K562 (cell line): Measurements from ENCODE around the gene MKNK1. TPM values are rescaled to one million over a fixed set of nuclear protein-coding genes. Genes with fewer than 3 reads are reported as not detected.
A peak's percentile ranks its signal among the peaks of the same experiment; 100 is the strongest.

Experiments
- ATAC-seq: fragments of 200-7000 bp; cut with Tn5 transposase; 3 replicates; pipeline ENCODE4 v1.9.1; 2020; ENCODE audit warnings: moderate library complexity
- BruUV-seq: library from RNA; stranded (reverse); fragments of 400-500 nt; replicated peaks from 2 replicates; lab custom pipeline; 2021; lab: Mats Ljungman, UMichigan
- CTCF ChIA-PET: fragments of 300-600 bp; formaldehyde crosslinking; extraction: SDS; loops from one replicate; lab custom pipeline; 2021; ENCODE audit warnings: low intra/inter-chr PET ratio; lab: Yijun Ruan, JAX
- POLR2A ChIA-PET: fragments of 300-600, 350-650 bp; sonication (Branson Sonifier 250); formaldehyde crosslinking; extraction: SDS; loops from one replicate; lab custom pipeline; 2021; ENCODE audit warnings: antibody characterized with exemption, inconsistent platforms; lab: Yijun Ruan, JAX
- DNase-seq, 4 experiments: peaks; one replicate each; pipeline versions ENCODE4 v3.0.0 to v3.0.0-alpha.2; 2011 to 2018; ENCODE audit warnings: low spot score in 3 of 4, mixed read lengths in 3 of 4; ENCODE audit errors: extremely low read depth in 1 of 4
- FAIRE-seq: peaks from 2 replicates; lab custom pipeline; 2011; peaks lifted over from hg19 to GRCh38; lab: Jason Lieb, UNC
- H2AFZ ChIP-seq: 2 replicates; pipeline ENCODE4 v1.6.0; 2011; ENCODE audit warnings: low read depth, low read length, control low read depth, inconsistent platforms
- H3K27ac ChIP-seq: fragments of 200-600 bp; 3 replicates; pipeline ENCODE4 v1.8.0; 2011; ENCODE audit warnings: low read depth, mild to moderate bottlenecking, control low read depth, inconsistent platforms, low read length, moderate library complexity, mixed read lengths; ENCODE audit errors: extremely low read depth
- H3K27me3 ChIP-seq, 2 experiments: fragments of 300-600 bp in 1 of 2; 2 replicates in 1 of 2; 3 replicates in 1 of 2; pipeline versions ENCODE4 v1.6.0 to v1.8.0; 2011; ENCODE audit warnings: inconsistent platforms in 2 of 2, low read length in 2 of 2, mild to moderate bottlenecking in 1 of 2, mixed read lengths in 1 of 2, moderate library complexity in 1 of 2; ENCODE audit not compliant: control insufficient read depth in 2 of 2, insufficient read depth in 2 of 2
- H3K36me3 ChIP-seq: fragments of 300-600 bp; 3 replicates; pipeline ENCODE4 v1.8.0; 2011; ENCODE audit warnings: mild to moderate bottlenecking, low read length, inconsistent platforms; ENCODE audit not compliant: control insufficient read depth, insufficient read depth
- H3K4me1 ChIP-seq, 2 experiments: fragments of 200-600 bp in 1 of 2; replicated peaks in 1 of 2; 2 replicates in 1 of 2; 3 replicates in 1 of 2; pipeline versions ENCODE4 v1.5.1 to v1.8.0; 2011; ENCODE audit warnings: inconsistent platforms in 2 of 2, low read length in 2 of 2, mild to moderate bottlenecking in 1 of 2, mixed read lengths in 1 of 2, moderate library complexity in 1 of 2; ENCODE audit not compliant: control insufficient read depth in 2 of 2, insufficient read depth in 2 of 2
- H3K4me2 ChIP-seq: 2 replicates; pipeline ENCODE4 v1.6.1; 2011; ENCODE audit warnings: low read length, control low read depth, inconsistent platforms, mixed read lengths; ENCODE audit not compliant: insufficient read depth
- H3K4me3 ChIP-seq: fragments of 200-600 bp; sonication (generic), shearing (Covaris generic); 2 replicates; pipeline ENCODE4 v1.5.1; 2016; ENCODE audit warnings: control low read depth, inconsistent platforms
- H3K79me2 ChIP-seq: fragments of 200-600 bp; 3 replicates; pipeline ENCODE4 v1.8.0; 2011; ENCODE audit warnings: low read length, inconsistent platforms; ENCODE audit not compliant: control insufficient read depth, insufficient read depth
- H3K9ac ChIP-seq, 2 experiments: 2 replicates each; pipeline versions ENCODE4 v1.6.0 to v1.6.1; 2011; ENCODE audit warnings: low read depth in 2 of 2, low read length in 2 of 2, control low read depth in 1 of 2, inconsistent platforms in 1 of 2, mild to moderate bottlenecking in 1 of 2, mixed read lengths in 1 of 2; ENCODE audit not compliant: insufficient read depth in 1 of 2
- H3K9me1 ChIP-seq: one replicate; pipeline ENCODE4 v1.6.0; 2011; ENCODE audit warnings: inconsistent platforms, mild to moderate bottlenecking, low read length, moderate library complexity; ENCODE audit not compliant: control insufficient read depth, insufficient read depth
- H3K9me3 ChIP-seq: replicated peaks from 2 replicates; pipeline ENCODE4 v1.5.1; 2011; ENCODE audit warnings: low read depth, low read length, inconsistent platforms; ENCODE audit not compliant: control insufficient read depth, insufficient read depth
- H4K20me1 ChIP-seq: replicated peaks from 2 replicates; pipeline ENCODE4 v1.6.1; 2011; ENCODE audit warnings: low read length, inconsistent platforms, mixed read lengths; ENCODE audit not compliant: control insufficient read depth, insufficient read depth
- ARHGAP35 ChIP-seq: fragments of 450-650 bp; IDR thresholded peaks from 2 replicates; pipeline ENCODE4 v1.6.1; 2018; ENCODE audit not compliant: partially characterized antibody
- POLR2G ChIP-seq: fragments of 200-400 bp; formaldehyde crosslinking; IDR thresholded peaks from 2 replicates; pipeline ENCODE4 v1.6.1; 2017; ENCODE audit warnings: low read depth, mild to moderate bottlenecking, antibody characterized with exemption, low read length, moderate library complexity
- POU5F1 ChIP-seq: fragments of 150-350 bp; IDR thresholded peaks from 2 replicates; pipeline ENCODE4 v1.6.1; 2014; ENCODE audit warnings: borderline replicate concordance, low read length, low read depth, mild to moderate bottlenecking; ENCODE audit not compliant: partially characterized antibody
- WGBS: fragments of 100-300 bp; shearing (Covaris generic); methylation state at CpG from one replicate; pipeline ENCODE4 v1.1.6; 2016; ENCODE audit warnings: low coverage, mixed read lengths; ENCODE audit not compliant: insufficient coverage; ENCODE audit errors: missing lambda C conversion rate; 5-methylcytosine and 5-hydroxymethylcytosine counted together
- in situ Hi-C: fragments of 300-500 bp; cut with MboI; formaldehyde crosslinking; loops from 4 replicates; pipeline ENCODE4 v1.15.0; 2018; ENCODE audit warnings: inconsistent platforms, mixed read lengths
- intact Hi-C: fragments of 100-400 bp; cut with micrococcal nuclease; formaldehyde crosslinking; loops from 2 replicates; pipeline ENCODE4 v1.14.2; 2022
- polyA plus RNA-seq, 8 experiments: library from polyadenylated mRNA; depleted of rRNA in 4 of 8; stranded (reverse) in 5 of 8; unstranded in 3 of 8; fragments of >200 nt; fragmentation: Nextera tagmentation in 2 of 8; fragmentation: Illumina TruSeq in 1 of 8; extraction: Ambion mirVana in 2 of 8; extraction: Trizol in 1 of 8; gene quantifications; 2 replicates each; pipeline versions ENCODE4 v1.2.1 to v1.2.3, GENCODE V29; 2011 to 2014; ENCODE audit warnings: inconsistent platforms in 1 of 8, missing spikeins in 1 of 8
- total RNA-seq, 7 experiments: library from RNA; depleted of rRNA in 6 of 7; stranded (reverse); fragments of >200 nt in 6 of 7; fragmentation: Illumina TruSeq in 2 of 7; extraction: Trizol in 2 of 7; gene quantifications; 2 replicates each; pipeline versions ENCODE4 v1.2.1 to v1.2.3, GENCODE V29; 2011 to 2021; ENCODE audit warnings: low replicate concordance in 1 of 7
- TF ChIP-seq, protein P1 (sequence below), 3 experiments: fragments of 200-800 bp in 1 of 3; sonication (Bioruptor generic) in 1 of 3; sonication (generic) in 1 of 3; formaldehyde crosslinking in 1 of 3; IDR thresholded peaks; 2 replicates each; pipeline versions ENCODE4 v1.6.1 to v1.8.0; 2016 to 2022; ENCODE audit warnings: mild to moderate bottlenecking in 2 of 3, missing compliant biosample characterization in 2 of 3, missing genetic modification characterization in 2 of 3, missing genetic modification reagents in 1 of 3

The MKNK1 gene
- total and polyA plus RNA-seq, 9 of the 15 experiments (the other 6 are each of a cell fraction or from before 2014, with no cell fraction given) = 27.7 to 51.3 (median 43.7) TPM

- Histone ChIP-seq H3K27me3 (peaks cover 9 to 15% of the 10 kb centered on the region in 2 experiments; a peak in 3 of 5 replicates), H3K4me1 (peaks cover 6 to 15% of the 10 kb centered on the region in 2 experiments; a peak in 3 of 5 replicates), H3K27ac (no peak overlapping the region), H3K9me3 (no peaks in the 10 kb centered on the region), H3K9me1 (peaks cover 3% of the 10 kb centered on the region), H4K20me1 (no peaks in the 10 kb centered on the region; the same call in 1 of the 2 replicates), H3K79me2 (no peaks in the 10 kb centered on the region), H2AFZ (no peak overlapping the region), H3K9ac (0 out of 4 replicates have a peak overlapping the region, but pooled peaks of 1 of the 2 experiments have one; percentile 31), H3K4me3 (no peak overlapping the region), H3K4me2 (no peak overlapping the region), H3K36me3 (peaks cover 5% of the 10 kb centered on the region; the same call in 1 of the 3 replicates)
- 60% methylated on average over 7 of the region's 7 CpGs for WGBS
- no peak for FAIRE-seq
- TF ChIP-seq, protein P1, sequence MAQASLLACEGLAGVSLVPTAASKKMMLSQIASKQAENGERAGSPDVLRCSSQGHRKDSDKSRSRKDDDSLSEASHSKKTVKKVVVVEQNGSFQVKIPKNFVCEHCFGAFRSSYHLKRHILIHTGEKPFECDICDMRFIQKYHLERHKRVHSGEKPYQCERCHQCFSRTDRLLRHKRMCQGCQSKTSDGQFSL (CRISPR knock-in tag; IDR thresholded peaks at IDR 0.05) = 0 out of 2 replicates have a peak, but pooled peaks have one; percentile 21
- TF ChIP-seq, protein P1 (tag; IDR thresholded peaks at IDR 0.05) = no peak
- TF ChIP-seq POU5F1 = no peak
- no peak for TF ChIP-seq ARHGAP35
- peak; percentile 43; the same call in 1 of the 2 replicates for TF ChIP-seq POLR2G
- no TSS peak for BruUV-seq
- DNase-seq = no peak
- intact Hi-C loops = loop anchor here (5.0 kb wide), 2 partner anchors 66 to 166 kb away; no protein-coding TSS in a partner anchor
- POLR2A ChIA-PET = interaction anchor here (0.6 to 1.1 kb wide), 4 partner anchors 8 to 49 kb away, joined by 3 to 4 read pairs (median 3); no protein-coding TSS in a partner anchor
- in situ Hi-C loops = no loop called here
- ATAC-seq = no peak
- CTCF ChIA-PET = interaction anchor here (1.2 kb wide), 1 partner anchor 170 kb away, joined by 3 read pairs; no protein-coding TSS in a partner anchor
These were observed 48.0 kb downstream of the MKNK1 start for GRCh38 chr1:46555826-46556619.
